Esophagus squamous epithelium (tissue), 5 donors: ENCODE results near the gene MARCHF10. TPM values are rescaled to one million over a fixed set of nuclear protein-coding genes. Genes with fewer than 3 reads are reported as not detected.

Experiments
- DNase-seq: peaks from one replicate; lab custom pipeline; 2025; lab: John Stamatoyannopoulos, UW
- H3K27ac ChIP-seq, 4 donors: fragments of 200-600 bp; sonication (generic); one replicate each; pipeline ENCODE4 v1.5.1; 2016 to 2019; ENCODE audit warnings: mild to moderate bottlenecking in 1 of 4
- H3K27me3 ChIP-seq, 4 donors: fragments of 200-600 bp; sonication (generic); 1 replicate in 3 of 4; 2 replicates in 1 of 4; pipeline versions ENCODE4 v1.5.1 to v1.6.0; 2017 to 2021; ENCODE audit warnings: antibody characterized with exemption in 1 of 4
- H3K36me3 ChIP-seq, 3 donors: fragments of 200-600 bp; sonication (generic); one replicate each; pipeline ENCODE4 v1.5.1; 2016 to 2019
- H3K4me1 ChIP-seq, 3 donors: fragments of 200-600 bp; sonication (generic); one replicate each; pipeline ENCODE4 v1.5.1; 2017 to 2019
- H3K4me3 ChIP-seq, 4 donors: fragments of 200-600 bp; sonication (generic); 1 replicate in 3 of 4; 2 replicates in 1 of 4; pipeline ENCODE4 v1.5.1; 2016 to 2019; ENCODE audit warnings: mild to moderate bottlenecking in 2 of 4, moderate library complexity in 1 of 4
- H3K9me3 ChIP-seq, 3 donors: fragments of 200-600 bp; sonication (generic); one replicate each; pipeline ENCODE4 v1.5.1; 2016 to 2019
- POLR2A ChIP-seq, 4 donors: fragments of 450-650 bp; IDR thresholded peaks; one replicate each; pipeline ENCODE4 v1.6.1; 2017; ENCODE audit warnings: antibody characterized with exemption in 4 of 4, mild to moderate bottlenecking in 4 of 4, moderate library complexity in 3 of 4
- WGBS, 2 donors: methylation state at CpG; one replicate each; pipeline ENCODE4 v1.1.5; 2018; 5-methylcytosine and 5-hydroxymethylcytosine counted together
- intact Hi-C: fragments of 100-400 bp; cut with DNase I; formaldehyde crosslinking; loops from one replicate; pipeline ENCODE4 v1.15.0; 2022
- total RNA-seq, 4 donors: library from RNA; depleted of rRNA; stranded (reverse); fragments of >200 nt; gene quantifications; one replicate each; pipeline ENCODE4 v1.1.0, GENCODE V29; 2016
- TF ChIP-seq, protein P1 (sequence below), 6 experiments: fragments of 450-650 bp in 4 of 6; fragments of 200-600 bp in 2 of 6; sonication (generic) in 2 of 6; IDR thresholded peaks; one replicate each; pipeline ENCODE4 v1.5.1; 2016 to 2019; ENCODE audit warnings: antibody characterized with exemption in 6 of 6, mild to moderate bottlenecking in 4 of 6, moderate library complexity in 4 of 6
- donor health status: DM: yes; HTN: yes; CAD: no.

MARCHF10 gene
- total RNA-seq, 4 donors from 2014 or later, result not detected

DNA sequence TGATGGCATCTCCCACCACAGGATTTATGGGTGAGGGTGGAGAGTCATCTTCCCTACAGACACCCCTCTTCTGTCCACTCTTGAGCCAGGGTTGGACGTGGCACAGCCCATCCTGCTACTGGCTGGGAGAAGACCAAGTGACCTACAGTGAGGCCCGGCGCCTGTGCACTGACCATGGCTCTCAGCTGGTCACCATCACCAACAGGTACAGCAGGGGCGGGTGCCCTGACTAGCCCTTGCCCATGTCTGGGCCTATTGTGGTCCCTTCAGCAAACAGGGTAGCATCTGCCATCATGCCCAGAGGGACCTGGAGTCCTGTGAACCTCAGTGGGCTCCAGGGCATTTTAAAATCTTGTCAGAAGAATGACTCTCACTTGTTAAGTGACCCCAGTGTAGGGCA lies 132.4 kb downstream of the MARCHF10 start:
- Histone ChIP-seq H3K27ac (peak overlapping the region in 2 of 4 donors; percentile 2 to 34), H3K9me3 (no peaks in the 10 kb centered on the region), H3K27me3 (no peaks in the 10 kb centered on the region), H3K4me3 (no peak overlapping the region), H3K36me3 (peaks cover 0 to 35% (median 0%) of the 10 kb centered on the region in 3 donors), H3K4me1 (peaks cover 12 to 92% (median 25%) of the 10 kb centered on the region in 3 donors)
- WGBS, 2 donors, result 86% methylated on average over 1 of the region's 4 CpGs; no CpG with 5 or more reads in 1 of the 2 donors
- TF ChIP-seq POLR2A (IDR thresholded peaks at IDR 0.05), result no peak
- TF ChIP-seq, protein P1, sequence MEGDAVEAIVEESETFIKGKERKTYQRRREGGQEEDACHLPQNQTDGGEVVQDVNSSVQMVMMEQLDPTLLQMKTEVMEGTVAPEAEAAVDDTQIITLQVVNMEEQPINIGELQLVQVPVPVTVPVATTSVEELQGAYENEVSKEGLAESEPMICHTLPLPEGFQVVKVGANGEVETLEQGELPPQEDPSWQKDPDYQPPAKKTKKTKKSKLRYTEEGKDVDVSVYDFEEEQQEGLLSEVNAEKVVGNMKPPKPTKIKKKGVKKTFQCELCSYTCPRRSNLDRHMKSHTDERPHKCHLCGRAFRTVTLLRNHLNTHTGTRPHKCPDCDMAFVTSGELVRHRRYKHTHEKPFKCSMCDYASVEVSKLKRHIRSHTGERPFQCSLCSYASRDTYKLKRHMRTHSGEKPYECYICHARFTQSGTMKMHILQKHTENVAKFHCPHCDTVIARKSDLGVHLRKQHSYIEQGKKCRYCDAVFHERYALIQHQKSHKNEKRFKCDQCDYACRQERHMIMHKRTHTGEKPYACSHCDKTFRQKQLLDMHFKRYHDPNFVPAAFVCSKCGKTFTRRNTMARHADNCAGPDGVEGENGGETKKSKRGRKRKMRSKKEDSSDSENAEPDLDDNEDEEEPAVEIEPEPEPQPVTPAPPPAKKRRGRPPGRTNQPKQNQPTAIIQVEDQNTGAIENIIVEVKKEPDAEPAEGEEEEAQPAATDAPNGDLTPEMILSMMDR (IDR thresholded peaks at IDR 0.05), result no peak
- no peak for DNase-seq
- intact Hi-C loops, result no loop called here

GRCh38 chr17:62675260-62675659 lies 132.9 kb downstream of the MARCHF10 start:
- Histone ChIP-seq H3K4me1 (peaks cover 9 to 92% (median 27%) of the 10 kb centered on the region in 3 donors), H3K27ac (peak overlapping the region in 2 of 4 donors; percentile 2 to 34)

GRCh38 chr17:62674841-62675240 lies 133.3 kb downstream of the MARCHF10 start:
- Histone ChIP-seq H3K27me3 (no peaks in the 10 kb centered on the region), H3K4me3 (no peak overlapping the region), H3K9me3 (no peaks in the 10 kb centered on the region), H3K36me3 (peaks cover 0 to 35% (median 0%) of the 10 kb centered on the region in 3 donors), H3K27ac (peak overlapping the region in 2 of 4 donors; percentile 34 to 58), H3K4me1 (peaks cover 5 to 92% (median 30%) of the 10 kb centered on the region in 3 donors)
- WGBS, 2 donors, result 74% methylated on average over 3 of the region's 3 CpGs; no CpG with 5 or more reads in 1 of the 2 donors
- DNase-seq, result no peak
- intact Hi-C loops, result no loop called here
- TF ChIP-seq POLR2A (IDR thresholded peaks at IDR 0.05), result no peak
- TF ChIP-seq, protein P1 (IDR thresholded peaks at IDR 0.05), result no peak

More at GRCh38 chr17:62675260-62675659, 132.9 kb downstream of the MARCHF10 start:
- H3K9me3 ChIP-seq, result no peaks in the 10 kb centered on the region
- no peak for DNase-seq
- TF ChIP-seq, protein P1 (IDR thresholded peaks at IDR 0.05), result no peak
- TF ChIP-seq POLR2A (IDR thresholded peaks at IDR 0.05), result no peak
- H3K27me3 ChIP-seq, result no peaks in the 10 kb centered on the region
- H3K36me3 ChIP-seq, result peaks cover 0 to 35% (median 0%) of the 10 kb centered on the region in 3 donors
- intact Hi-C loops, result no loop called here
- WGBS, 2 donors, result 34 to 57% methylated on average over 5 to 6 of the region's 12 CpGs
- H3K4me3 ChIP-seq, result no peak overlapping the region

GRCh38 chr17:62674363-62674739 lies 133.8 kb downstream of the MARCHF10 start:
- TF ChIP-seq POLR2A (IDR thresholded peaks at IDR 0.05), result no peak
- TF ChIP-seq, protein P1 (IDR thresholded peaks at IDR 0.05), result no peak
- WGBS, 2 donors, result no CpG with 5 or more reads among the region's 6 CpGs
- Histone ChIP-seq H3K4me1 (peaks cover 5 to 92% (median 35%) of the 10 kb centered on the region in 3 donors), H3K27me3 (no peaks in the 10 kb centered on the region), H3K27ac (peak overlapping the region in 2 of 4 donors; percentile 34 to 58), H3K36me3 (peaks cover 0 to 35% (median 0%) of the 10 kb centered on the region in 3 donors), H3K4me3 (no peak overlapping the region), H3K9me3 (no peaks in the 10 kb centered on the region)
- intact Hi-C loops, result no loop called here
- no peak for DNase-seq

- no peak for TF ChIP-seq POLR2A (IDR thresholded peaks at IDR 0.05)
- TF ChIP-seq, protein P1 (IDR thresholded peaks at IDR 0.05), result no peak
- no peak for DNase-seq
- intact Hi-C loops, result no loop called here
- Histone ChIP-seq H3K4me3 (no peak overlapping the region), H3K36me3 (peaks cover 0 to 35% (median 0%) of the 10 kb centered on the region in 3 donors), H3K27me3 (no peaks in the 10 kb centered on the region), H3K4me1 (peaks cover 5 to 97% (median 41%) of the 10 kb centered on the region in 3 donors), H3K9me3 (no peaks in the 10 kb centered on the region), H3K27ac (peak overlapping the region in 2 of 4 donors; percentile 34 to 58)
- WGBS, 2 donors, result 82 to 87% methylated on average over 12 of the region's 20 CpGs
These were observed 134.3 kb downstream of the MARCHF10 start for GRCh38 chr17:62673614-62674362.
